Measurements from ENCODE around the gene BTBD7.

Gene BTBD7

GRCh38 chr14:93285044-93285443 lies 47.8 kb downstream of the BTBD7 start:
- no peak for DNase-seq
- Histone ChIP-seq H3K27ac (no peak overlapping the region), H3K4me3 (no peak overlapping the region), H3K9me3 (no peaks in the 10 kb centered on the region), H3K27me3 (no peaks in the 10 kb centered on the region), H3K36me3 (peaks cover 0 to 5% (median 0%) of the 10 kb centered on the region in 3 donors), H3K4me1 (peaks cover 0 to 5% (median 0%) of the 10 kb centered on the region in 4 donors)
- intact Hi-C loops (cut with DNase I; ENCODE audit: low total_unique reads): no loop called here
- TF ChIP-seq CTCF (IDR thresholded peaks at IDR 0.05): no peak

- no peak overlapping the region for H3K27ac ChIP-seq
- TF ChIP-seq CTCF (IDR thresholded peaks at IDR 0.05): no peak
These were observed 50.9 kb downstream of the BTBD7 start for GRCh38 chr14:93281937-93282336.

GRCh38 chr14:93280743-93281142 lies 52.1 kb downstream of the BTBD7 start:
- H3K27ac ChIP-seq: no peak overlapping the region
- no peak overlapping the region for H3K4me3 ChIP-seq
- peaks cover 0 to 5% (median 0%) of the 10 kb centered on the region in 4 donors for H3K4me1 ChIP-seq
- intact Hi-C loops (cut with DNase I; ENCODE audit: low total_unique reads): no loop called here
- H3K27me3 ChIP-seq: no peaks in the 10 kb centered on the region
- no peak for DNase-seq
- peaks cover 0 to 5% (median 0%) of the 10 kb centered on the region in 3 donors for H3K36me3 ChIP-seq
- H3K9me3 ChIP-seq: no peaks in the 10 kb centered on the region
- no peak for TF ChIP-seq CTCF (IDR thresholded peaks at IDR 0.05)

More at GRCh38 chr14:93281937-93282336, 50.9 kb downstream of the BTBD7 start:
- H3K27me3 ChIP-seq: no peaks in the 10 kb centered on the region
- DNase-seq: no peak
- no peaks in the 10 kb centered on the region for H3K9me3 ChIP-seq
- H3K4me3 ChIP-seq: no peak overlapping the region
- no peaks in the 10 kb centered on the region for H3K36me3 ChIP-seq
- intact Hi-C loops (cut with DNase I; ENCODE audit: low total_unique reads): no loop called here
- peaks cover 0 to 5% (median 0%) of the 10 kb centered on the region in 4 donors for H3K4me1 ChIP-seq

GRCh38 chr14:93276031-93276716 lies 56.7 kb downstream of the BTBD7 start:
- intact Hi-C loops (cut with DNase I; ENCODE audit: low total_unique reads): no loop called here

GRCh38 chr14:93274055-93274806 lies 58.6 kb downstream of the BTBD7 start:
- intact Hi-C loops (cut with DNase I; ENCODE audit: low total_unique reads): no loop called here
- no peak overlapping the region for H3K4me3 ChIP-seq
- H3K27me3 ChIP-seq: no peaks in the 10 kb centered on the region
- H3K4me1 ChIP-seq: peaks cover 0 to 9% (median 6%) of the 10 kb centered on the region in 4 donors
- peaks cover 0 to 5% (median 0%) of the 10 kb centered on the region in 3 donors for H3K36me3 ChIP-seq
- no peak for TF ChIP-seq CTCF (IDR thresholded peaks at IDR 0.05)
- DNase-seq: no peak
- no peaks in the 10 kb centered on the region for H3K9me3 ChIP-seq
- H3K27ac ChIP-seq: no peak overlapping the region

More at GRCh38 chr14:93276031-93276716, 56.7 kb downstream of the BTBD7 start:
- Histone ChIP-seq H3K27me3 (no peaks in the 10 kb centered on the region), H3K27ac (no peak overlapping the region), H3K4me1 (no peaks in the 10 kb centered on the region), H3K36me3 (peaks cover 0 to 5% (median 0%) of the 10 kb centered on the region in 3 donors), H3K9me3 (no peaks in the 10 kb centered on the region), H3K4me3 (no peak overlapping the region)
- DNase-seq: no peak
- no peak for TF ChIP-seq CTCF (IDR thresholded peaks at IDR 0.05)

All from tibial artery (tissue), 4 donors.